Hepatocyte (in vitro differentiated cells): ENCODE data around the gene IPO8.

Source experiments
- CTCF ChIP-seq: fragments of 200-600 bp; sonication (generic); IDR thresholded peaks from 2 replicates; pipeline ENCODE4 v1.5.1; 2016; ENCODE audit warnings: antibody characterized with exemption, mild to moderate bottlenecking; ENCODE audit not compliant: poor library complexity
- EZH2 ChIP-seq: fragments of 200-600 bp; sonication (generic); IDR thresholded peaks from 2 replicates; pipeline ENCODE4 v1.6.1; 2016; ENCODE audit warnings: antibody characterized with exemption, mild to moderate bottlenecking, borderline replicate concordance
- EZH2phosphoT487 ChIP-seq: fragments of 200-600 bp; sonication (generic); IDR thresholded peaks from one replicate; pipeline ENCODE4 v1.6.1; 2018; ENCODE audit warnings: antibody characterized with exemption, mild to moderate bottlenecking, low read depth, moderate library complexity; ENCODE audit not compliant: unreplicated experiment, severe bottlenecking

- TF ChIP-seq CTCF (no peak), EZH2phosphoT487 (no peak), EZH2 (no peak)
Measured at GRCh38 chr12:30732954-30733637, 37.4 kb upstream of the IPO8 start.
